Measurements from ENCODE around the gene ADORA1.

The ADORA1 gene

GRCh38 chr1:203158423-203158822 lies 30.9 kb downstream of the ADORA1 start:
- no peak for DNase-seq (ENCODE audit: low spot score)

DNA sequence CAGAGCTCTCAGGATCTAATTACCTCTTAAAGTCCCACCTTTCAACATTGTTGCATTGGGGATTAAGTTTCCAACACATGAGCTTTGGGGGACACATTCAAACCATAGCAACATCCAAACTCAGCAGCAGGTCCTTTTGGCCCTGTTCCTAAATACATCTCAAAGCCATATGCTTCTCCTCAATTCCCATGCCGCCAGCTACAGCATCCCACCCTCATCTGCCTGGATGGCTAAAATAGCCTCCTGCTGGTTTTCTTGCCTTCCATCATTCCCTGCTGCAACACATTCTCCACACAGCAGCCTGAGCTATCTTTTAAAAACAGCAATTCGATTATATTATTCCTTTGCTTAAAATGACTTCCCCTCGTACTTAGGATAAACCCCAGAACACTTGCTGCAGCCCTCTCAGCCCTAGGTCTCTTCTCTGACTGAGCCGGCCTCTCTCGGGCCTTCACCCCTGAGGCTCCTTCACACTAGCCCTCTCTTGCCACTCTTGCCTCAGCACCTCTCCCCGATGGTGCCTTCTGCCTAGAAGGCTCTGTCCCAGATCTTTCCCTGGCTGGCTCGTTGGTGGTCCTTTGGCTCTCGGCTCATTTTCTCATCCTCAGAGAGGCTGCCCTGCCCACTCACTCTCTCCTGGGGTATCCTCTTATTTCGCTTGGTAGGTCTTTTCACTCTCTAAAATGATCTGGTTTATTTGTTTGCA lies 31.6 kb downstream of the ADORA1 start:
- DNase-seq (ENCODE audit: low spot score), result no peak

DNA sequence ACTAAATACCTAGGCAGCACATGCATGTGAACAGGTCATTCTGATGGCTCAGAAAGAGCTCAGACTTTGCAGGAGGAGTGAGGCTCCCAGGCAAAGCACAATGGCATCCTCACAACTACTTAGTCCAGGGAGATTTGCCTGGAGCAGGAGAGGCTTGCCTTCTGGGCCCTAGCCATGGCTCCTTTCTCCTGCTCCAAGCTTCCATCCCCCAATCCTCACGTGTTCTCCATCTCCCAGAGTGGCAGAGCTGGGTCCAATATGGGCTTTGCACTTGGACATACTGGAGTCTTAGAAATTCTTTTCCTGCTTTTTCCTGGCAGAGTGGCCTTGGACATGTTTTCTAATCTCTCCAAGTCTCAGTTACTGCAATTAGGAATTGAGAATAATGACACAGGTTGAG lies 32.3 kb downstream of the ADORA1 start:
- DNase-seq (ENCODE audit: low spot score), result no peak

GRCh38 chr1:203161175-203161574 lies 33.6 kb downstream of the ADORA1 start:
- no peak for DNase-seq (ENCODE audit: low spot score)

DNA sequence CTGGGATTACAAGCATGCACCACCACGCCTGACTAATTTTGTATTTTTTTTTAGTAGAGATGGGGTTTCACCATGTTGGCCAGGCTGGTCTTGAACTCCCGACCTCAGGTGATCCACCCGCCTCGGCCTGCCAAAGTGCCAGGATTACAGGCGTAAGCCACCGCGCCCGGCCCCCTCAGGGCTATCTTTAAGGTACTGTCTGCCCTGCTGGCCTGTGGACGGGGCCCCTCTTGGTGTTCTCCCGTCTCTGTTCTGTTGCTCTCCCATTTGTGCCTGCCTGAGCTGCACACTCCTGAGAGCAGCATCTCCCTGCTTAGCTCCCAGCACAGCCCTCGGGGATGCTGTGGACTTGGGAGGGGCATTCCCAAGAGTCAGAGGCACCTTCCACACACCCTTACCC lies 34.2 kb downstream of the ADORA1 start:
- no peak for DNase-seq (ENCODE audit: low spot score)

- no peak for DNase-seq (ENCODE audit: low spot score)
Observed at GRCh38 chr1:203162403-203162802, 34.9 kb downstream of the ADORA1 start.

- no peak for DNase-seq (ENCODE audit: low spot score)
Observed at GRCh38 chr1:203163891-203164635, 36.5 kb downstream of the ADORA1 start.

- DNase-seq (ENCODE audit: low spot score), result no peak
Observed at GRCh38 chr1:203165101-203165799, 37.7 kb downstream of the ADORA1 start.

- no peak for DNase-seq (ENCODE audit: low spot score)
Observed at GRCh38 chr1:203165800-203166161, 38.3 kb downstream of the ADORA1 start.

DNA sequence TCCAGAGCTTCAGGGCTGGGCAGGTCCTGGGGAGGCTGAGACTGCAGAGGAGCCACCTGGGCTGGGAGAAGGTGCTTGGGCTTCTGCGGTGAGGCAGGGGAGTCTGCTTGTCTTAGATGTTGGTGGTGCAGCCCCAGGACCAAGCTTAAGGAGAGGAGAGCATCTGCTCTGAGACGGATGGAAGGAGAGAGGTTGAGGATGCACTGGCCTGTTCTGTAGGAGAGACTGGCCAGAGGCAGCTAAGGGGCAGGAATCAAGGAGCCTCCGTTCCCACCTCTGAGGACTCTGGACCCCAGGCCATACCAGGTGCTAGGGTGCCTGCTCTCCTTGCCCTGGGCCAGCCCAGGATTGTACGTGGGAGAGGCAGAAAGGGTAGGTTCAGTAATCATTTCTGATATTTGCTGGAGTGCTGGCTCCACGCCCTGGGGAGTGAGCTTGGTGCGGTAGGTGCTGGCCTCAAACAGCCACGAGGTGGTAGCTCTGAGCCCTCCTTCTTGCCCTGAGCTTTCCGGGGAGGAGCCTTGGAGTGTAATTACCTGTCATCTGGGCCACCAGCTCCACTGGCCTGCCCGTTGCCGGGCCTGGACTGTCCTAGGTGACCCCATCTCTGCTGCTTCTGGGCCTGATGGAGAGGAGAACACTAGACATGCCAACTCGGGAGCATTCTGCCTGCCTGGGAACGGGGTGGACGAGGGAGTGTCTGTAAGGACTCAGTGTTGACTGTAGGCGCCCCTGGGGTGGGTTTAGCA lies 38.8 kb downstream of the ADORA1 start:
- no peak for DNase-seq (ENCODE audit: low spot score)

DNA sequence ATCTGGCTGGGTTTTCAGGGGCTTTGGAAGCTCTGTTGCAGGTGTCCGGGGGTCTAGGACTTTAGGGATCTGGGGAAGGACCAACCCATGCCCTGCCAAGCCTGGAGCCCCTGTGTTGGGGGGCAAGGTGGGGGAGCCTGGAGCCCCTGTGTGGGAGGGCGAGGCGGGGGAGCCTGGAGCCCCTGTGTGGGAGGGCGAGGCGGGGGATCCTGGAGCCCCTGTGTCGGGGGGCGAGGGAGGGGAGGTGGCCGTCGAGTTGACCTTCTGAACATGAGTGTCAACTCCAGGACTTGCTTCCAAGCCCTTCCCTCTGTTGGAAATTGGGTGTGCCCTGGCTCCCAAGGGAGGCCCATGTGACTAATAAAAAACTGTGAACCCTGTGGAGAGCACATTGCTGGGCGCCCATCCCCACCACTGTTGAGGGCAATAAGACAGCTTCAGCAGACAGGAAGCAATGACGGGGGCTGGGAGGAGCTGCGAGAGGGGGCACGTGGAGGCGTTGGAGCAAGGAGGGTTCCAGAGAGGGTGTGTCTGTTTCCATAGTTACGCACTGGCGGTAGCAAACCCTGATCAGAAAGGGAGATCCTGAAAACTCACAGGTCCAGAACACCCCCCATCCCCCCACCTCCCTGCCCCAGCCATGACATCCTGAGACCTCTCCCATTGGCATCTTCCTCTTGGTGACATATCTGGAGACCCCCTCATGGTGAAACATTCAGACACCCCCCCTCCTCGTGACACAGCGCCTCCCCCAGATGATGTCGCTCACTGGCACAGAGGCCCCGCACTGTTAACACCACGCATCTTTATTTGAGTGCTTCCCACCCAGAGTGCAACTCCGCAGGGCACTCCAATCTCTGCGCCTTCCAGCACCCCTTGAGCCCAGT lies 39.7 kb downstream of the ADORA1 start:
- DNase-seq (ENCODE audit: low spot score), result no peak

- no peak for DNase-seq (ENCODE audit: low spot score)
Observed at GRCh38 chr1:203167913-203168200, 40.3 kb downstream of the ADORA1 start.

DNA sequence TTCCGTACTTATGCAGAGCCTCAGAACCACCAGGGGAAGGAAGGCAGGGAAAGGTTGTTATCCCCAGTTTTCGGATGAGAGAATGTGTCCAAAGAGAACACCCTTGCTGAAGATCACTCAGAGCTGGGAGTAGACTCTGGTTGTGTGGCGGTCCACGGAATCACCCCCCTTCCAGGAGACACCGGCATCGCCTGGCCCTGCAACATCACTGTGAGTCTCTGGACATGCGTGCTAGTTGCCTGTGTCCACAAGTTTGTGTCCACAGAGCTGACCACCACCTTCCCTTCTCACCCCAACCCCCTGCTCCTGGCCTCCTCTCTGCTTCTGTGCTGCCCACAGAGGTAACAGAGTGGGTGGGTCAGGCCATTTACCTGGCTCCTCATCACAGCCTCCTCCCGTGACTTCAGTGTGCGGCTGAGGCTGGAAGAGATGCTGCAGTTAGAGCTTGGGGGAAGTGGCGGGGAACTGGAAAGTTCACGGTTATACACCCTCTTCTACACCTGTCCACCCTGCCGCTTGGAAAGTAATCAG lies 40.8 kb downstream of the ADORA1 start:
- no peak for DNase-seq (ENCODE audit: low spot score)

- no peak for DNase-seq (ENCODE audit: low spot score)
Observed at GRCh38 chr1:203168991-203169390, 41.5 kb downstream of the ADORA1 start.

- DNase-seq (ENCODE audit: low spot score), result no peak
Observed at GRCh38 chr1:203169770-203170520, 42.4 kb downstream of the ADORA1 start.

- no peak for DNase-seq (ENCODE audit: low spot score)
Observed at GRCh38 chr1:203170625-203171330, 43.3 kb downstream of the ADORA1 start.

DNA sequence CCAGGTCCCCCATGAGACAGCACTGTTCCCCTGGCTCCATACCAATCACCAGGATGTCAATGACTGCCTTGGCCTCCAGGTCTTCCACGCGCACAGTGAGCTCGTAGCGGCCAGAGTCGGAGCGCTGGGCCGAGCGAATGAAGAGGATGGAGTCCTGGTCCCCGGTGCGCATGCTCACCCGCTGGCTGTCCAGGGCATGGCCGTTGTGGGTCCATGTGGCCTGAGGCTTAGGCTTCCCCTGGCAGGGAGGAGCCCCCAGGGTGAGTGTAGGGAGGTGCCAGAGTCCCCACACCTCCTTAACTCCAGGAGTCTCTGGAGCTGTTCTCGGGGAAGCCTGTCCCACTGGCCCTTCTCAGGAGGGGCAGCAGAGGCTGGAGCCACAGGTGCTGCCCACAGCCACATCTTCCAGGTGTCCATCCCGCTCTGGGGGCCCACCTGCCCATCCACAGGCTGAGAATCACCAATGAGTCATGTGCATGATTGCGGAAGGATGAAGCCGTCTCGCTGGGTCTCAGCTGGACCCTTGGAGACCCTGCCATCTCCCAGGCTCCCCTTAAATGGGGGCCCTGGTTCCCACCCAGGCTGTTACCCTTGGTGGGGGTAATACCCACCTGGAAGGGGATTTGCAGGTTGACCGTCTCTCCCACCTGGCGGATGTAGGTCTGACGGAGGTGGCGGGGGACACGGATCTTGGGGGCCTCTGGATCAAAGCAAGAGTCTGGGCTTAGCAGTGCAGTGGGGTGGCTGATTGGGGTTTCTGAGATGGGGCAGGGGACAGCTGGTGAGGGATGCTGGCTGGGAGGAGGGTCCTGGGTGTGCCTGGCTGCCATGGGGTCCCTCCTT lies 44.0 kb downstream of the ADORA1 start:
- no peak for DNase-seq (ENCODE audit: low spot score)

DNA sequence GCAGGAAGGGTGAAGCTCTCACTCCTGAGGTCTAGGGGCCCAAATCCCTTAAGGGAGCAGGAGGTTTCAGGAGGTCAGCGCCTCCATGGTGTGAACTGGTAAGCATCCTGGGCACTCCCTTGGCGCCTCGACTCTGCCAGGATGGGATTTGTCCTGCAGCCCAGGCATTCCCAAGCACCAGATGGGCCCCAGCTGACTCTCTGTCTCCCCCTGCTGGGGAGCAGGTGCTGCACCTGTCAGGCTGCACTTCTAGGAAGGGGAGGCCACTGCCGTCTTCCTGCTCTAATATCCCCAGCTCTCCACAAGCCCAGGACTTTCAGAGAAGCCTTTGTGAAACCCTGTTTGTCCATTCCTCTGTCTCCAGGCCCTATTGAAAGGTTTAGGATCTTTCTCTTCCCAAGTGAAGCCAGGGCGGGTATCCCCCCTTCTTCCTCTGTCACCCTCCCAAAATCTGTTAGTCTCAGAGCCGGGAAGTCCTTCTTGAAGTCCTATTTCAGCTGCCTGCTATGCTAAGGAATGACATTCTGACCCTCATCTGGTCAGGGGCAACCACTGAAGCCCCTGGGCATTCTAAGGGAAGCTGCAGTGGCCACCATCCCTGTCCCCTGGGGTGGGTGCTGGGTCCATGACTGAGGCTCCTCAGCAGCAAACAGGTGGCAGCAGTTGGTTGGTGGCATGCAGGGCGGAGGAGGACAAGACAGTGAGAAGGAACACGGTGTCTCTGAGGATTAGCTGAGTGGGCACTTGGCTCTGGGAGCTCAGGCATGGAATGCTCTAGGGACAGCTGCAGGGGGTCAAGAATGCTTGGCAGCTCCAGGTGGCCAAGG lies 44.9 kb downstream of the ADORA1 start:
- peak; percentile 63 for DNase-seq (ENCODE audit: low spot score)
